PC-3 (cell line): ENCODE results near the gene MRPS9. TPM values are rescaled to one million over a fixed set of nuclear protein-coding genes. Genes with fewer than 3 reads are reported as not detected.

Source experiments
- ATAC-seq: fragments of 200-7000 bp; cut with Tn5 transposase; 2 replicates; pipeline ENCODE4 v1.9.1; 2020; ENCODE audit warnings: mild to moderate bottlenecking, moderate library complexity
- BruUV-seq: library from RNA; stranded (reverse); fragments of 400-500 nt; replicated peaks from 2 replicates; lab custom pipeline; 2021; lab: Mats Ljungman, UMichigan
- CTCF ChIA-PET: fragments of 300-600 bp; sonication (Branson Sonifier 250); formaldehyde crosslinking; loops from one replicate; lab custom pipeline; 2022; ENCODE audit warnings: antibody characterized with exemption; lab: Charles Lee
- POLR2A ChIA-PET: fragments of 300-600 bp; sonication (Branson Sonifier 250); formaldehyde crosslinking; loops from one replicate; lab custom pipeline; 2022; ENCODE audit warnings: antibody characterized with exemption; ENCODE audit not compliant: unreplicated experiment; lab: Charles Lee
- DNase-seq: peaks from one replicate; pipeline ENCODE4 v3.0.0-alpha.2; 2015
- H2AFZ ChIP-seq: fragments of 300-600 bp; sonication (generic); 2 replicates; pipeline ENCODE4 v1.6.0; 2016; ENCODE audit warnings: antibody characterized with exemption, low read length
- H3F3A ChIP-seq: fragments of 300-600 bp; sonication (generic); one replicate; pipeline ENCODE4 v1.6.0; 2017; ENCODE audit warnings: antibody characterized with exemption, low read length, control low read depth, mild to moderate bottlenecking; ENCODE audit not compliant: unreplicated experiment
- H3K27ac ChIP-seq: fragments of 300-600 bp; sonication (generic); 2 replicates; pipeline ENCODE4 v1.5.1; 2016; ENCODE audit warnings: mild to moderate bottlenecking, low read length
- H3K27me3 ChIP-seq: fragments of 300-600 bp; sonication (generic); 2 replicates; pipeline ENCODE4 v1.6.1; 2016; ENCODE audit warnings: low read length, mixed read lengths
- H3K36me3 ChIP-seq: fragments of 300-600 bp; sonication (generic); 2 replicates; pipeline ENCODE4 v1.6.1; 2016; ENCODE audit warnings: low read depth, mixed run types, low read length, mixed read lengths
- H3K4me1 ChIP-seq: fragments of 300-600 bp; sonication (generic); 2 replicates; pipeline ENCODE4 v1.5.1; 2016; ENCODE audit warnings: low read length; ENCODE audit not compliant: insufficient read depth
- H3K4me2 ChIP-seq: fragments of 300-600 bp; sonication (generic); 2 replicates; pipeline ENCODE4 v1.6.0; 2016; ENCODE audit warnings: low read length
- H3K4me3 ChIP-seq: fragments of 300-600 bp; sonication (generic); 2 replicates; pipeline ENCODE4 v1.5.1; 2016; ENCODE audit warnings: mild to moderate bottlenecking, low read length, mixed read lengths
- H3K79me2 ChIP-seq: fragments of 300-600 bp; sonication (generic); 2 replicates; pipeline ENCODE4 v1.6.1; 2017; ENCODE audit warnings: low read length, mixed read lengths
- H3K9ac ChIP-seq: fragments of 300-600 bp; sonication (generic); 2 replicates; pipeline ENCODE4 v1.6.0; 2016; ENCODE audit warnings: mild to moderate bottlenecking, low read length
- H3K9me2 ChIP-seq: fragments of 300-600 bp; sonication (generic); replicated peaks from 2 replicates; pipeline ENCODE4 v1.6.1; 2016; ENCODE audit warnings: mixed run types, low read length, mixed read lengths
- H3K9me3 ChIP-seq: fragments of 300-600 bp; sonication (generic); 2 replicates; pipeline ENCODE4 v1.6.1; 2016; ENCODE audit warnings: low read length, mixed read lengths
- H4K20me1 ChIP-seq: fragments of 300-600 bp; sonication (generic); 2 replicates; pipeline ENCODE4 v1.6.1; 2016; ENCODE audit warnings: low read length, mixed read lengths
- CTCF ChIP-seq: fragments of 300-600 bp; sonication (generic); conservative IDR thresholded peaks from 2 replicates; pipeline ENCODE4 v1.5.1; 2017; ENCODE audit warnings: antibody characterized with exemption, low read depth, mild to moderate bottlenecking, low read length
- EZH2 ChIP-seq: fragments of 300-600 bp; sonication (generic); IDR thresholded peaks from one replicate; pipeline ENCODE4 v1.6.1; 2017; ENCODE audit warnings: antibody characterized with exemption, mild to moderate bottlenecking, low read length; ENCODE audit not compliant: unreplicated experiment
- EZH2phosphoT487 ChIP-seq: fragments of 300-600 bp; sonication (generic); IDR thresholded peaks from 2 replicates; pipeline ENCODE4 v1.6.1; 2018; ENCODE audit warnings: mild to moderate bottlenecking, antibody characterized with exemption, low read length, borderline replicate concordance
- intact Hi-C: fragments of 100-400 bp; cut with micrococcal nuclease; formaldehyde crosslinking; loops from 2 replicates; pipeline ENCODE4 v1.9.0; 2023
- total RNA-seq: library from RNA; depleted of rRNA; stranded (reverse); fragments of >200 nt; gene quantifications from 2 replicates; pipeline ENCODE4 v1.2.3, GENCODE V29; 2014

MRPS9 gene
- total RNA-seq, 1 experiment from 2014 or later: 64.0 TPM

GRCh38 chr2:105068387-105068786 lies 30.5 kb downstream of the MRPS9 start:
- H3K4me2 ChIP-seq: no peak overlapping the region
- no TSS peak for BruUV-seq
- ATAC-seq: no peak

GRCh38 chr2:105068875-105069274 lies 31.0 kb downstream of the MRPS9 start:
- intact Hi-C loops: no loop called here
- Histone ChIP-seq H3K36me3 (peaks cover 4% of the 10 kb centered on the region; the same call in 1 of the 2 replicates), H3K4me1 (no peaks in the 10 kb centered on the region), H4K20me1 (no peaks in the 10 kb centered on the region), H3K4me3 (no peak overlapping the region), H3F3A (no peaks in the 10 kb centered on the region), H3K79me2 (peaks cover 14% of the 10 kb centered on the region; the same call in 1 of the 2 replicates), H3K9ac (no peak overlapping the region), H2AFZ (no peak overlapping the region), H3K27ac (no peak overlapping the region), H3K4me2 (no peak overlapping the region), H3K27me3 (no peaks in the 10 kb centered on the region), H3K9me3 (no peaks in the 10 kb centered on the region), H3K9me2 (no peaks in the 10 kb centered on the region)
- ATAC-seq (no peak), DNase-seq (no peak)
- TF ChIP-seq CTCF: no peak
- no peak for TF ChIP-seq EZH2phosphoT487
- TF ChIP-seq EZH2: no peak
- ChIA-PET POLR2A (no interaction called here), CTCF (no interaction called here)
- BruUV-seq: no TSS peak

More at GRCh38 chr2:105068387-105068786, 30.5 kb downstream of the MRPS9 start:
- Histone ChIP-seq H3K27me3 (no peaks in the 10 kb centered on the region), H4K20me1 (no peaks in the 10 kb centered on the region), H3K9me3 (no peaks in the 10 kb centered on the region), H2AFZ (no peak overlapping the region), H3K9me2 (no peaks in the 10 kb centered on the region), H3K9ac (no peak overlapping the region), H3F3A (no peaks in the 10 kb centered on the region), H3K4me3 (no peak overlapping the region), H3K36me3 (no peaks in the 10 kb centered on the region; the same call in 1 of the 2 replicates), H3K79me2 (peaks cover 17% of the 10 kb centered on the region; the same call in 1 of the 2 replicates), H3K4me1 (no peaks in the 10 kb centered on the region), H3K27ac (no peak overlapping the region)
- no peak for DNase-seq
- TF ChIP-seq EZH2 (no peak), CTCF (no peak), EZH2phosphoT487 (no peak)
- ChIA-PET POLR2A (no interaction called here), CTCF (no interaction called here)
- intact Hi-C loops: no loop called here

- BruUV-seq: no TSS peak
- H3K9me2 ChIP-seq: no peaks in the 10 kb centered on the region
- no peak overlapping the region for H2AFZ ChIP-seq
- no peaks in the 10 kb centered on the region for H3K4me1 ChIP-seq
- ChIA-PET POLR2A (no interaction called here), CTCF (no interaction called here)
- H3K4me2 ChIP-seq: no peak overlapping the region
- TF ChIP-seq EZH2phosphoT487 (no peak), EZH2 (no peak), CTCF (no peak)
- 0 out of 2 replicates have a peak, but pooled peaks cover 5% of the 10 kb centered on the region for H3K36me3 ChIP-seq
- H3F3A ChIP-seq: no peaks in the 10 kb centered on the region
- no peak overlapping the region for H3K9ac ChIP-seq
- no peaks in the 10 kb centered on the region for H4K20me1 ChIP-seq
- intact Hi-C loops: no loop called here
- DNase-seq (no peak), ATAC-seq (no peak)
- no peak overlapping the region for H3K27ac ChIP-seq
- no peak overlapping the region for H3K4me3 ChIP-seq
- H3K79me2 ChIP-seq: 0 out of 2 replicates have a peak, but pooled peaks cover 12% of the 10 kb centered on the region
- H3K9me3 ChIP-seq: no peaks in the 10 kb centered on the region
- H3K27me3 ChIP-seq: no peaks in the 10 kb centered on the region
Measured at GRCh38 chr2:105070010-105070865, 32.4 kb downstream of the MRPS9 start.
